ACC112 (cell line): Measurements from ENCODE around the gene APLP2.

Experiments
- H2AFZ ChIP-seq: fragments of 200-600 bp; sonication (generic); one replicate; pipeline ENCODE4 v1.6.0; 2017; ENCODE audit warnings: antibody characterized with exemption, low read length; ENCODE audit not compliant: unreplicated experiment
- H3K27ac ChIP-seq: fragments of 200-600 bp; sonication (generic); 2 replicates; pipeline ENCODE4 v1.5.1; 2014; ENCODE audit warnings: low read depth, mild to moderate bottlenecking, antibody characterized with exemption, low read length, moderate library complexity
- H3K27me3 ChIP-seq: fragments of 200-600 bp; sonication (generic); 2 replicates; pipeline ENCODE4 v1.6.1; 2014; ENCODE audit warnings: mild to moderate bottlenecking, antibody characterized with exemption, low read length, moderate library complexity, mixed read lengths; ENCODE audit not compliant: insufficient read depth
- H3K36me3 ChIP-seq: fragments of 200-600 bp; sonication (generic); 2 replicates; pipeline ENCODE4 v1.6.1; 2016; ENCODE audit warnings: mild to moderate bottlenecking, antibody characterized with exemption, low read length, moderate library complexity, mixed read lengths; ENCODE audit not compliant: insufficient read depth
- H3K4me1 ChIP-seq: fragments of 200-600 bp; sonication (generic); one replicate; pipeline ENCODE4 v1.6.1; 2016; ENCODE audit warnings: low read length, mixed read lengths; ENCODE audit not compliant: insufficient read depth, unreplicated experiment, control insufficient read depth
- H3K4me3 ChIP-seq: fragments of 200-600 bp; sonication (generic); 2 replicates; pipeline ENCODE4 v1.5.1; 2014; ENCODE audit warnings: mild to moderate bottlenecking, low read depth, low read length
- H3K79me2 ChIP-seq: fragments of 200-600 bp; sonication (generic); one replicate; pipeline ENCODE4 v1.6.0; 2016; ENCODE audit warnings: low read length; ENCODE audit not compliant: control insufficient read depth, unreplicated experiment, insufficient read depth

Gene APLP2

GRCh38 chr11:130034236-130034635 lies 35.5 kb upstream of the APLP2 start:
- Histone ChIP-seq H3K27me3 (no peaks in the 10 kb centered on the region), H3K4me3 (no peak overlapping the region), H2AFZ (no peak overlapping the region), H3K79me2 (no peaks in the 10 kb centered on the region), H3K27ac (no peak overlapping the region), H3K4me1 (peaks cover 7% of the 10 kb centered on the region), H3K36me3 (no peaks in the 10 kb centered on the region)

GRCh38 chr11:130037058-130037457 lies 32.6 kb upstream of the APLP2 start:
- Histone ChIP-seq H3K27ac (no peak overlapping the region), H3K36me3 (no peaks in the 10 kb centered on the region), H3K27me3 (no peaks in the 10 kb centered on the region), H3K4me1 (peaks cover 11% of the 10 kb centered on the region), H3K4me3 (no peak overlapping the region), H3K79me2 (no peaks in the 10 kb centered on the region), H2AFZ (no peak overlapping the region)

GRCh38 chr11:130037881-130038585 lies 31.7 kb upstream of the APLP2 start:
- H2AFZ ChIP-seq, result no peak overlapping the region

GRCh38 chr11:130040281-130040940 lies 29.3 kb upstream of the APLP2 start:
- Histone ChIP-seq H3K36me3 (no peaks in the 10 kb centered on the region), H3K27ac (no peak overlapping the region), H3K79me2 (no peaks in the 10 kb centered on the region), H3K4me3 (no peak overlapping the region), H3K27me3 (no peaks in the 10 kb centered on the region), H2AFZ (no peak overlapping the region), H3K4me1 (peaks cover 15% of the 10 kb centered on the region)

More at GRCh38 chr11:130037881-130038585, 31.7 kb upstream of the APLP2 start:
- H3K79me2 ChIP-seq, result no peaks in the 10 kb centered on the region
- H3K36me3 ChIP-seq, result no peaks in the 10 kb centered on the region
- peaks cover 15% of the 10 kb centered on the region for H3K4me1 ChIP-seq
- no peaks in the 10 kb centered on the region for H3K27me3 ChIP-seq
- H3K4me3 ChIP-seq, result no peak overlapping the region
- no peak overlapping the region for H3K27ac ChIP-seq

- peak overlapping the region; percentile 41; the same call in 1 of the 2 replicates for H3K27ac ChIP-seq
- H2AFZ ChIP-seq, result peak overlapping the region; percentile 61
- no peaks in the 10 kb centered on the region for H3K27me3 ChIP-seq
- no peak overlapping the region for H3K4me3 ChIP-seq
- H3K36me3 ChIP-seq, result no peaks in the 10 kb centered on the region
- peaks cover 15% of the 10 kb centered on the region for H3K4me1 ChIP-seq
- no peaks in the 10 kb centered on the region for H3K79me2 ChIP-seq
These were observed 27.6 kb upstream of the APLP2 start for GRCh38 chr11:130042093-130042591.

GRCh38 chr11:130043575-130043974 lies 26.1 kb upstream of the APLP2 start:
- Histone ChIP-seq H3K36me3 (no peaks in the 10 kb centered on the region), H3K79me2 (no peaks in the 10 kb centered on the region), H3K27me3 (no peaks in the 10 kb centered on the region), H2AFZ (no peak overlapping the region), H3K27ac (no peak overlapping the region), H3K4me3 (no peak overlapping the region), H3K4me1 (peaks cover 9% of the 10 kb centered on the region)

- Histone ChIP-seq H3K27ac (no peak overlapping the region), H3K4me3 (no peak overlapping the region), H3K36me3 (no peaks in the 10 kb centered on the region), H3K4me1 (peaks cover 11% of the 10 kb centered on the region), H2AFZ (no peak overlapping the region), H3K79me2 (no peaks in the 10 kb centered on the region), H3K27me3 (no peaks in the 10 kb centered on the region)
These were observed 22.6 kb upstream of the APLP2 start for GRCh38 chr11:130047141-130047540.

- H3K27me3 ChIP-seq, result no peaks in the 10 kb centered on the region
- peaks cover 7% of the 10 kb centered on the region for H3K4me1 ChIP-seq
- no peak overlapping the region for H3K27ac ChIP-seq
These were observed 20.3 kb upstream of the APLP2 start for GRCh38 chr11:130049328-130049771.

GRCh38 chr11:130050257-130050656 lies 19.4 kb upstream of the APLP2 start:
- no peaks in the 10 kb centered on the region for H3K79me2 ChIP-seq
- peaks cover 12% of the 10 kb centered on the region for H3K4me1 ChIP-seq
- no peak overlapping the region for H3K4me3 ChIP-seq
- H3K27me3 ChIP-seq, result no peaks in the 10 kb centered on the region
- no peaks in the 10 kb centered on the region for H3K36me3 ChIP-seq
- no peak overlapping the region for H2AFZ ChIP-seq
- H3K27ac ChIP-seq, result no peak overlapping the region

More at GRCh38 chr11:130049328-130049771, 20.3 kb upstream of the APLP2 start:
- H3K79me2 ChIP-seq, result no peaks in the 10 kb centered on the region
- H3K4me3 ChIP-seq, result no peak overlapping the region
- H2AFZ ChIP-seq, result no peak overlapping the region
- H3K36me3 ChIP-seq, result no peaks in the 10 kb centered on the region

GRCh38 chr11:130051082-130051481 lies 18.6 kb upstream of the APLP2 start:
- no peaks in the 10 kb centered on the region for H3K27me3 ChIP-seq
- no peak overlapping the region for H3K4me3 ChIP-seq
- no peaks in the 10 kb centered on the region for H3K36me3 ChIP-seq
- H2AFZ ChIP-seq, result no peak overlapping the region
- no peak overlapping the region for H3K27ac ChIP-seq
- peaks cover 17% of the 10 kb centered on the region for H3K4me1 ChIP-seq
- no peaks in the 10 kb centered on the region for H3K79me2 ChIP-seq

- Histone ChIP-seq H3K79me2 (no peaks in the 10 kb centered on the region), H3K4me1 (peaks cover 17% of the 10 kb centered on the region), H3K27me3 (no peaks in the 10 kb centered on the region), H3K27ac (no peak overlapping the region), H2AFZ (no peak overlapping the region), H3K4me3 (no peak overlapping the region), H3K36me3 (no peaks in the 10 kb centered on the region)
These were observed 17.1 kb upstream of the APLP2 start for GRCh38 chr11:130052567-130052966.
